Spleen (tissue), 7 donors: ENCODE results near the gene EVL.

Source experiments
- POLR2A ChIP-seq, 3 donors: fragments of 450-650 bp; IDR thresholded peaks; one replicate each; pipeline ENCODE4 v1.5.1; 2017; ENCODE audit warnings: antibody characterized with exemption in 3 of 3, mild to moderate bottlenecking in 1 of 3
- POLR2AphosphoS5 ChIP-seq, 3 donors: sonication (generic); formaldehyde crosslinking; IDR thresholded peaks; one replicate each; pipeline ENCODE4 v1.5.1; 2017; ENCODE audit warnings: antibody characterized with exemption in 3 of 3
- TF ChIP-seq, protein P1 (sequence below), 11 experiments: fragments of 200-600 bp in 7 of 11; fragments of 450-650 bp in 4 of 11; sonication (generic) in 4 of 11; IDR thresholded peaks in 8 of 11; conservative IDR thresholded peaks in 3 of 11; 1 replicate in 7 of 11; 2 replicates in 4 of 11; pipeline versions ENCODE4 v1.4.0 to v1.8.0; 2016 to 2021; ENCODE audit warnings: antibody characterized with exemption in 11 of 11, inconsistent platforms in 4 of 11, mild to moderate bottlenecking in 1 of 11
- donor health status: DM: no; HTN: no; CAD: no; lungs with moderate emphysema.
- donor health status: DM: no; HTN: no; CAD: no.
- donor health status: DM: no; HTN: no; CAD: no.

DNA sequence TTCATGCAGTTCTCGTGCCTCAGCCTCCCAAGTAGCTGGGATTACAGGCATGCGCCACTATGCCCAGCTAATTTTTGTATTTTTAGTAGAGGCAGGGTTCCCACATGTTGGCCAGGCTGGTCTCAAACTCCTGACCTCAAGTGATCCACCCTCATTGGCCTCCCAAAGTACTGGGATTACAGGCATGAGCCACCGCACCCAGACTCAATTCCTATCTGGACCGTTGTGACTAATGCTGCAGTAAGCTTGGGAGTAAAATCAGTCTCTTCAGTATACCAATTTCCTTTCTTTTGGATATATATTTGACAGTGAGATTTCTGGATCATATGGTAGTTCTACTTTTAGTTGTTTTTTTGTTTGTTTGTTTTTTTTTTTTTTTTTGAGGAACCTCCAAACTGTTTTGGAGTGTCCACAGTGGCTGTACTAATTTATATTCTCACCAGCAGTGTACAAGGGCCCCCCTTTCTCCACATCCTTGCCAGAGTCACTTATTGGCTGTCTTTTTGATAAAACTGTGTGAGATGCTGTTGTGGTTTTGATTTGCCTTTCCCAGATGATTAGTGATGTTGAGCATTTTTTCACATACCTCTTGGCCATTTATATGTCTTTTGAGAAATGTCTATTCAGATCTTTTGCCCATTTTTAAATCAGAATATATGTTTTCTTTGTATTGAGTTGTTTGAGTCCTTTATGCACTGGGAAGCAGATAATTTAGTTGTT is 37.3 kb upstream of the EVL start:
- TF ChIP-seq, protein P1, sequence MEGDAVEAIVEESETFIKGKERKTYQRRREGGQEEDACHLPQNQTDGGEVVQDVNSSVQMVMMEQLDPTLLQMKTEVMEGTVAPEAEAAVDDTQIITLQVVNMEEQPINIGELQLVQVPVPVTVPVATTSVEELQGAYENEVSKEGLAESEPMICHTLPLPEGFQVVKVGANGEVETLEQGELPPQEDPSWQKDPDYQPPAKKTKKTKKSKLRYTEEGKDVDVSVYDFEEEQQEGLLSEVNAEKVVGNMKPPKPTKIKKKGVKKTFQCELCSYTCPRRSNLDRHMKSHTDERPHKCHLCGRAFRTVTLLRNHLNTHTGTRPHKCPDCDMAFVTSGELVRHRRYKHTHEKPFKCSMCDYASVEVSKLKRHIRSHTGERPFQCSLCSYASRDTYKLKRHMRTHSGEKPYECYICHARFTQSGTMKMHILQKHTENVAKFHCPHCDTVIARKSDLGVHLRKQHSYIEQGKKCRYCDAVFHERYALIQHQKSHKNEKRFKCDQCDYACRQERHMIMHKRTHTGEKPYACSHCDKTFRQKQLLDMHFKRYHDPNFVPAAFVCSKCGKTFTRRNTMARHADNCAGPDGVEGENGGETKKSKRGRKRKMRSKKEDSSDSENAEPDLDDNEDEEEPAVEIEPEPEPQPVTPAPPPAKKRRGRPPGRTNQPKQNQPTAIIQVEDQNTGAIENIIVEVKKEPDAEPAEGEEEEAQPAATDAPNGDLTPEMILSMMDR (IDR thresholded peaks at IDR 0.05 in 8 of 11, conservative IDR thresholded peaks at IDR 0.05 in 3 of 11), result no peak
- no peak for TF ChIP-seq POLR2AphosphoS5 (IDR thresholded peaks at IDR 0.05)
- no peak for TF ChIP-seq POLR2A (IDR thresholded peaks at IDR 0.05)
